Forelimb muscle (tissue), 1 donor: Measurements from ENCODE around the gene LIMK2. TPM values are rescaled to one million over a fixed set of nuclear protein-coding genes. Genes with fewer than 3 reads are reported as not detected.
"Not testable (repeated sequence)": the region's sequence is repeated elsewhere in the genome, so short reads cannot be mapped to it uniquely, and the experiment has no call there.

Experiments used
- DNase-seq: peaks from one replicate; pipeline ENCODE4 v3.0.0-alpha.2; 2013; ENCODE audit warnings: low read depth
- polyA plus RNA-seq: library from polyadenylated mRNA; unstranded; fragments of 120-200 nt; gene quantifications from one replicate; pipeline ENCODE4 v1.2.1, GENCODE V29; 2013; ENCODE audit not compliant: insufficient read length

Gene LIMK2
- polyA plus RNA-seq, 1 donor, result 23.1 TPM

- DNase-seq, result no peak
These were observed 626 bp upstream of the LIMK2 start for GRCh38 chr22:31211482-31211861.

- no peak for DNase-seq
These were observed 908 bp downstream of the LIMK2 start for GRCh38 chr22:31212783-31213629.

- DNase-seq, result no peak
These were observed 3.0 kb downstream of the LIMK2 start for GRCh38 chr22:31215018-31215535.

GRCh38 chr22:31218565-31219262, 6.6 kb downstream of the LIMK2 start:
- no peak for DNase-seq

- no peak for DNase-seq
These were observed 9.0 kb downstream of the LIMK2 start for GRCh38 chr22:31221084-31221483.

GRCh38 chr22:31222736-31223135, 10.6 kb downstream of the LIMK2 start:
- DNase-seq, result no peak

- no peak for DNase-seq
These were observed 11.7 kb downstream of the LIMK2 start for GRCh38 chr22:31223786-31224191.

GRCh38 chr22:31224691-31225090, 12.6 kb downstream of the LIMK2 start:
- DNase-seq, result not testable (repeated sequence)

- DNase-seq, result no peak
These were observed 15.1 kb downstream of the LIMK2 start for GRCh38 chr22:31227186-31227585.

GRCh38 chr22:31229402-31230079, 17.4 kb downstream of the LIMK2 start:
- DNase-seq, result no peak

GRCh38 chr22:31230155-31230870, 18.2 kb downstream of the LIMK2 start:
- DNase-seq, result no peak

- no peak for DNase-seq
These were observed 18.9 kb downstream of the LIMK2 start for GRCh38 chr22:31230871-31231621.

GRCh38 chr22:31233001-31233400, 20.9 kb downstream of the LIMK2 start:
- DNase-seq, result no peak

- no peak for DNase-seq
These were observed 23.0 kb downstream of the LIMK2 start for GRCh38 chr22:31235081-31235480.

GRCh38 chr22:31236044-31236443, 23.9 kb downstream of the LIMK2 start:
- DNase-seq, result not testable (repeated sequence)

- no peak for DNase-seq
These were observed 26.0 kb downstream of the LIMK2 start for GRCh38 chr22:31238057-31238456.

GRCh38 chr22:31239771-31240370, 27.8 kb downstream of the LIMK2 start:
- no peak for DNase-seq

- no peak for DNase-seq
These were observed 29.1 kb downstream of the LIMK2 start for GRCh38 chr22:31241200-31241599.

- DNase-seq, result no peak
These were observed 29.8 kb downstream of the LIMK2 start for GRCh38 chr22:31241936-31242335.

GRCh38 chr22:31243339-31244045, 31.4 kb downstream of the LIMK2 start:
- DNase-seq, result no peak
